ENCODE data around the gene SMCO2. TPM values are rescaled to one million over a fixed set of nuclear protein-coding genes. Genes with fewer than 3 reads are reported as not detected.

The SMCO2 gene
- total RNA-seq, 6 donors from 2014 or later: 0.27 to 0.34 TPM; not detected in 4

DNA sequence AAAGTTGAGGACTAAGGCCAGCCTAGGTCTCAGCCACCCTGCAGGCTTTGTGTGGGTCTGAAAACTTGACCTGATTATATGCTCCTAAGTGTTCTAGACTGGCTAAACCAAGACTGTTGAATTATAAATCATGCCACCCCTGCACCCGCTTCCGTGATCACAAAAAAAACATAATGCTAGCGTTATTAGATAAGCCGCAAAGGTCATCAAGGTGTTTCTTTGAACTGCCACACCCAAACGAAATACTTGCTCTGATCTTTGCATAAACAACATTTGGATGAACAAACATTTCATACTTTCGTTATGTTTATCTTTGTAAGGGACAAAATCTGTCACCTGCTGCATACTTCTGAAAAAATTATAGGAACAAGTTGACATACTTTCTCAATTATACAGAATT is 2.5 kb downstream of the SMCO2 start:
- H3K4me1 ChIP-seq: no peaks in the 10 kb centered on the region
- TF ChIP-seq POLR2A (IDR thresholded peaks at IDR 0.05) (no peak), EP300 (IDR thresholded peaks at IDR 0.05) (no peak), POLR2AphosphoS5 (IDR thresholded peaks at IDR 0.05) (no peak)
- TF ChIP-seq, protein P1, sequence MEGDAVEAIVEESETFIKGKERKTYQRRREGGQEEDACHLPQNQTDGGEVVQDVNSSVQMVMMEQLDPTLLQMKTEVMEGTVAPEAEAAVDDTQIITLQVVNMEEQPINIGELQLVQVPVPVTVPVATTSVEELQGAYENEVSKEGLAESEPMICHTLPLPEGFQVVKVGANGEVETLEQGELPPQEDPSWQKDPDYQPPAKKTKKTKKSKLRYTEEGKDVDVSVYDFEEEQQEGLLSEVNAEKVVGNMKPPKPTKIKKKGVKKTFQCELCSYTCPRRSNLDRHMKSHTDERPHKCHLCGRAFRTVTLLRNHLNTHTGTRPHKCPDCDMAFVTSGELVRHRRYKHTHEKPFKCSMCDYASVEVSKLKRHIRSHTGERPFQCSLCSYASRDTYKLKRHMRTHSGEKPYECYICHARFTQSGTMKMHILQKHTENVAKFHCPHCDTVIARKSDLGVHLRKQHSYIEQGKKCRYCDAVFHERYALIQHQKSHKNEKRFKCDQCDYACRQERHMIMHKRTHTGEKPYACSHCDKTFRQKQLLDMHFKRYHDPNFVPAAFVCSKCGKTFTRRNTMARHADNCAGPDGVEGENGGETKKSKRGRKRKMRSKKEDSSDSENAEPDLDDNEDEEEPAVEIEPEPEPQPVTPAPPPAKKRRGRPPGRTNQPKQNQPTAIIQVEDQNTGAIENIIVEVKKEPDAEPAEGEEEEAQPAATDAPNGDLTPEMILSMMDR (IDR thresholded peaks at IDR 0.05): no peak
- DNase-seq (no peak), ATAC-seq (ENCODE audit: low FRiP score in 2 of 2) (no peak)
- H3K4me3 ChIP-seq: no peak overlapping the region
- H3K27me3 ChIP-seq: no peaks in the 10 kb centered on the region
- no peak overlapping the region for H3K27ac ChIP-seq
- no peaks in the 10 kb centered on the region for H3K36me3 ChIP-seq
- peaks cover 0 to 7% (median 2%) of the 10 kb centered on the region in 4 donors for H3K9me3 ChIP-seq
- 69 to 78% methylated on average over 6 of the region's 6 CpGs for WGBS, 2 donors

DNA sequence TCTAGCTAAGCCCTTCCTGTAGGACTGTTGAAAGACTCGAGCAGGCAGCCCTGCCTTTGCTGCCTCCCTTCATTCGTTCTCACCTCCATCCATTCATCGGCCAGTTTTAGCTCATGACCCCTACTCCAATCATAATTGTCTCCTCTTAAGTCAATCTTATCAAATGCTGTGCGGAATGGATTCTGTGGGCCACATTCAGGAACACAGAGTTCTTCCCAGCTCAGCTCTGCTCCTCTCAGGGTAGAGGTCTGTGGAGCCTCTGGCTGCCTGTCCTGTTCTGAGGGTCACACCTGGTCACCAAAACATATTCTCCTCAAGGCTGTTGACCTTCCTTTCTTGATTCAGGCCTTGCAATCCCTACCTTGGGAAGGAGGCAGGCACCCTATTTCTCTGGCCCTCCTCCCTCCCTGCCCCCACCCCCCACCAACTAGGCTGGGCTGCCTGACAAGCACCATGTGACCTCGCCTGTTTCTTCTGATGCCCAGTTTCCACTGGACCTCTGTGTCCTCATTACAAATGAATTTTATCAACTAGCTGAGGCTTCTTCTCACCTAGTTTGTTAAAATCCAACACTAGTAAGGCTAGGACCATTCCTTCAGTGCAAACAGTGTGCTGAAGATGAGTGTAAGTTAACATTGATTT is 3.5 kb downstream of the SMCO2 start:
- Histone ChIP-seq H3K9me3 (peaks cover 0 to 7% (median 2%) of the 10 kb centered on the region in 4 donors), H3K27me3 (no peaks in the 10 kb centered on the region), H3K36me3 (no peaks in the 10 kb centered on the region), H3K4me1 (no peaks in the 10 kb centered on the region), H3K27ac (no peak overlapping the region), H3K4me3 (no peak overlapping the region)
- 94 to 96% methylated on average over 5 of the region's 5 CpGs for WGBS, 2 donors
- DNase-seq (no peak), ATAC-seq (ENCODE audit: low FRiP score in 2 of 2) (no peak)
- TF ChIP-seq POLR2A (IDR thresholded peaks at IDR 0.05) (no peak), POLR2AphosphoS5 (IDR thresholded peaks at IDR 0.05) (no peak), EP300 (IDR thresholded peaks at IDR 0.05) (no peak)
- TF ChIP-seq, protein P1 (IDR thresholded peaks at IDR 0.05): no peak

DNA sequence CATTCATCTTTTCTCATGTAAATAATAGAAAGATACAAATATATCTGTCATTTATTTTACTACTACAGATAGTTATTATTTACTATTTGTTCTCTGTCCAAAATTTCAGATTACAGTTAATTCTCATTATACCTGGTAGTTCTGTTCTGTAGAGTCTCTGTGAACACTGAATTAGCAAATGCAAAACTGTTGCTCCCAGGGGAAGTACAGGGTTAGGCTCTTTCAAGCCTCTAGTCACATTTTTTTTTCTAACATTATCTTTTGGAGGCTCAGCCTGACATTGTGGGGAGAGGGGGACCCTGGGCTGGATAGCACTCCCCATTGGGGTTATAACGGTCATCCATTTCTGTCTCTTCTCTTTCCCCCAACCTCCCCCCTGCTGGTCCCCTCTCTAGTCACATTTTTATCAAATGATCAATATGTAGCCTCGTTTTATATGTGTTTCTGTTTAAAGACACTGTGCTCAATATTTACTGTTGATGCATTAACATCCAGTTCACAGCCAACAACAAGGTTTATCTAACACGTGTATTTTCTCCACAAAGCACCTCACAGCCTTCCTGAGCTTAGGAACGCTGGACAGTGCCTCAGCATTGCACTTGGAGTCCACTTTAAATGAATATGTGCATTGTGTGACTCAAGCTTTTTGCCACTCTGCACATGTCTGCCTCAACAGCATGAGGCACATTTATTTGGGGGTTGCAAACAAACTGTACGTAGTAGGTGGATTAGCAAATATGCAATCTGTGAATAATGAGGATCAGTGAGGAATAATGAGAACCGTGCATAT is 4.7 kb downstream of the SMCO2 start:
- 63 to 70% methylated on average over 6 of the region's 6 CpGs for WGBS, 2 donors
- peaks cover 0 to under 1% (median 0%) of the 10 kb centered on the region in 4 donors for H3K9me3 ChIP-seq

DNA sequence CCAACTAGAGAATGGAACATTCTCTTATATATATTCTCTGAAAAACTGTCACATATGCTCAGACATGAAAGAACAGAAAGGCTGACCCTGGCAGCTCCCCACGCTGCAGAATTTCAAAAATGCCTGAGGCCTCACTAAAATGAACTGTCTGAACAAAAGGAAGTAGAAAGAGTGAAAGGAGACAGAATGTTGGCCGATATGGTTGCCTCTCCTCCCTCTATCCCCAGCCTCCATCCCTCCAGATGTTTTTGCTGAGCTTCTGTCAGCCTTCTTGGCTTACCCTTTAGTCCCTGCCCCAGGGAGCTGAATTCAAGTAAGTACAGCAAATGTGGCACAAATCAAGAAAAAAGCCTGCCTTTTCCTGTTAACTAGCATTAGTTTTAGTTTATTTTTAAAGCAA is 6.9 kb downstream of the SMCO2 start:
- H3K4me3 ChIP-seq: no peak overlapping the region
- no peaks in the 10 kb centered on the region for H3K36me3 ChIP-seq
- WGBS, 2 donors: 64% methylated on average over 2 of the region's 2 CpGs
- H3K27me3 ChIP-seq: no peaks in the 10 kb centered on the region
- no peak overlapping the region for H3K27ac ChIP-seq
- H3K4me1 ChIP-seq: no peaks in the 10 kb centered on the region
- TF ChIP-seq POLR2A (IDR thresholded peaks at IDR 0.05) (no peak), POLR2AphosphoS5 (IDR thresholded peaks at IDR 0.05) (no peak), EP300 (IDR thresholded peaks at IDR 0.05) (no peak)
- TF ChIP-seq, protein P1 (IDR thresholded peaks at IDR 0.05): no peak
- no peaks in the 10 kb centered on the region for H3K9me3 ChIP-seq
- DNase-seq: no peak
- no peak for ATAC-seq (ENCODE audit: low FRiP score in 2 of 2)

More for the DNA sequence above, 4.7 kb downstream of the SMCO2 start:
- Histone ChIP-seq H3K27ac (no peak overlapping the region), H3K27me3 (no peaks in the 10 kb centered on the region), H3K4me3 (no peak overlapping the region), H3K36me3 (no peaks in the 10 kb centered on the region), H3K4me1 (no peaks in the 10 kb centered on the region)
- DNase-seq (no peak), ATAC-seq (ENCODE audit: low FRiP score in 2 of 2) (no peak)
- TF ChIP-seq EP300 (IDR thresholded peaks at IDR 0.05) (no peak), POLR2A (IDR thresholded peaks at IDR 0.05) (no peak), POLR2AphosphoS5 (IDR thresholded peaks at IDR 0.05) (no peak)
- TF ChIP-seq, protein P1 (IDR thresholded peaks at IDR 0.05): no peak

Measured in upper lobe of left lung (tissue), 6 donors.